ENCODE results near the gene GPR75. TPM values are rescaled to one million over a fixed set of nuclear protein-coding genes. Genes with fewer than 3 reads are reported as not detected.

The GPR75 gene
- 1.2 to 2.0 TPM (median 1.6 TPM) in 5 replicates for total RNA-seq (2022; extraction: Qiagen RNA extraction)

DNA sequence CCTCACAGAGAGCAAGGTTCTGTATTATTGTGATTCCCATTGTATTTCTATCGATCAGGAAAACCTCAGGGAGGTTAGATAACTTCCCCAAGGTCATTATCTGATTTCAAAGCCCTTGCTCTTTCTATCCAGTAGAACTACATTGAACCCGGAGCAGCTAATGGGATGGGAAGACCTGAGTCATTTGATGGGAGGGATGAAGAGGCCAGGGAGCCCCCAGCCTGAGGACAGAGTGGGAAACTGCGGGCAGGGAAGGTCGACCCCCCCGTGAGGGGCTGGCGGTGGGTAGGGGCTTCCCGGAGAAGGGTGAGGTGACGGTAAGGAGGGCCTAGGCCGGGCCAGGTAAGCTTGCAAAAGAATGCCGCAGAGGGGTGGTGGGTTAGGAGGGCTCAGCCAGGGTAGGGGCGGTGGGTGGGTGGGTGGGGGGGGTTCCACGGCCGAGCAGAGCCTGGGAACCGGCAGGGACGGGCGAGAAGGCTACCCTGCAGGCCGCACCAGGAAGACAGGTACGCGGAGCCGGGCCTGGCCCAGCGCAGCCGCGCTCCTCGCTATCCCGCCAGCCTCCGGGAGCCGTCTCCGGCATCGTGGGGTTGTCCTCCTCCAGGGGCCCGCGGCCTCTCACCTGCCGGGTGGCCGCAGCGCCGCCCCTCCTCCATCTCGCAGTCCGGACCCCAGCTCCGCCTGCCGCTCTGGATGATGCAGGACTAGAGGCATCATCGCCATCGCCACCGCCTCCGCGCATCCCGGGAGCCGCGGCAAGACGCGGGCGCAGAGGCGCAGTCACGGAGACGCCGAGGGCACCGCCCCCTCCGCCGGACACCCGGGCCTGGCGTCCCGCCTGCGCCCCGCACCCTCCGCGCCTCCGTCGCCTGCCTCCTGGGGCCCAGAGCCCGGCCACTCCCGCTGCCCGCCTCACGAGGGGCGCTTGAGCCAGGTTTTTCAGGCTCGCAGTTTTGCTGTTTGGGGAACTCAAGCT lies at the start of gene GPR75:
Gene GPR75, minus strand, starts transcription at position 762 of the 976 bp plus-strand sequence. CDS start 5,211 bp downstream, outside the sequence.

Other genes with a start within 250 kb of the GPR75 start
- gene CHAC2, start 92.2 kb downstream of the GPR75 start, total RNA-seq (2022; extraction: Qiagen RNA extraction): 12.7 to 14.4 TPM (median 13.0 TPM) in 5 replicates
- gene ASB3, start 73.0 kb downstream of the GPR75 start, total RNA-seq (2022; extraction: Qiagen RNA extraction): 10.2 to 11.9 TPM (median 11.8 TPM) in 5 replicates
- 52.5 to 65.8 TPM (median 56.8 TPM) in 5 replicates for gene ERLEC1, start 72.9 kb downstream of the GPR75 start, total RNA-seq (2022; extraction: Qiagen RNA extraction)
- 40.5 to 50.2 TPM (median 44.3 TPM) in 5 replicates for gene PSME4, start 111.0 kb upstream of the GPR75 start, total RNA-seq (2022; extraction: Qiagen RNA extraction)